K562 (cell line): ENCODE measurements around the gene CTXN1. TPM values are rescaled to one million over a fixed set of nuclear protein-coding genes. Genes with fewer than 3 reads are reported as not detected.

ENCODE experiments used
- BCOR ChIP-seq: fragments of 450-650 bp; IDR thresholded peaks from 2 replicates; pipeline ENCODE4 v1.6.1; 2016
- CBX1 ChIP-seq: sonication (generic); IDR thresholded peaks from 2 replicates; pipeline ENCODE4 v1.6.1; 2016; ENCODE audit warnings: antibody characterized with exemption, low read depth, mild to moderate bottlenecking
- CEBPG ChIP-seq, 3 experiments: fragments of 200-800 bp in 1 of 3; sonication (Bioruptor generic) in 1 of 3; sonication (generic) in 1 of 3; formaldehyde crosslinking in 1 of 3; IDR thresholded peaks in 2 of 3; conservative IDR thresholded peaks in 1 of 3; 2 replicates each; pipeline versions ENCODE4 v1.6.1 to v1.8.0; 2016 to 2022; ENCODE audit warnings: missing compliant biosample characterization in 2 of 3, missing genetic modification characterization in 2 of 3, mild to moderate bottlenecking in 1 of 3, missing genetic modification reagents in 1 of 3
- CTCFL ChIP-seq: IDR thresholded peaks from 2 replicates; pipeline ENCODE4 v1.6.1; 2011; ENCODE audit warnings: borderline replicate concordance, low read depth, mild to moderate bottlenecking, moderate library complexity, low read length; ENCODE audit not compliant: insufficient read depth, poor library complexity, severe bottlenecking
- GTF2E2 ChIP-seq: fragments of 200-800 bp; sonication (Bioruptor generic); IDR thresholded peaks from 2 replicates; pipeline ENCODE4 v1.6.1; 2016; ENCODE audit warnings: missing genetic modification characterization, missing compliant biosample characterization
- HMGN3 ChIP-seq: IDR thresholded peaks from 2 replicates; pipeline ENCODE4 v1.6.1; 2011; ENCODE audit warnings: borderline replicate concordance, low read depth, mild to moderate bottlenecking, mixed read lengths, low read length; ENCODE audit not compliant: insufficient read length; ENCODE audit errors: extremely low read depth
- HNRNPH1 ChIP-seq: fragments of 200-400 bp; formaldehyde crosslinking; optimal IDR thresholded peaks from 2 replicates; pipeline ENCODE3; 2017; ENCODE audit warnings: low read depth, mild to moderate bottlenecking, low read length, moderate library complexity
- KDM4B ChIP-seq, 2 experiments: fragments of 450-650 bp in 1 of 2; sonication (generic) in 1 of 2; IDR thresholded peaks; 2 replicates each; pipeline ENCODE4 v1.6.1; 2016 to 2017; ENCODE audit warnings: borderline replicate concordance in 2 of 2, antibody characterized with exemption in 1 of 2, low read depth in 1 of 2, mild to moderate bottlenecking in 1 of 2
- RBFOX2 ChIP-seq: fragments of 200-400 bp; formaldehyde crosslinking; IDR thresholded peaks from 2 replicates; pipeline ENCODE4 v1.6.1; 2017; ENCODE audit warnings: low read depth, mild to moderate bottlenecking, low read length, moderate library complexity
- RCOR1 ChIP-seq, 2 experiments: IDR thresholded peaks; 2 replicates each; pipeline ENCODE4 v1.6.1; 2012; ENCODE audit warnings: low read depth in 2 of 2, low read length in 2 of 2, borderline replicate concordance in 1 of 2, improper control_type of control experiment in 1 of 2
- SMARCA5 ChIP-seq: fragments of 450-650 bp; IDR thresholded peaks from 2 replicates; pipeline ENCODE4 v1.6.1; 2016
- TCF3 ChIP-seq: sonication (generic); formaldehyde crosslinking; IDR thresholded peaks from 2 replicates; pipeline ENCODE4 v1.4.0; 2020; ENCODE audit warnings: mild to moderate bottlenecking, missing genetic modification reagents
- YY1 ChIP-seq, 3 experiments: IDR thresholded peaks; 2 replicates each; pipeline ENCODE4 v1.6.1; 2011; ENCODE audit warnings: low read length in 2 of 3, mild to moderate bottlenecking in 2 of 3, moderate library complexity in 2 of 3, borderline replicate concordance in 1 of 3, control low read depth in 1 of 3, low read depth in 1 of 3; ENCODE audit not compliant: insufficient read depth in 3 of 3, insufficient replicate concordance in 2 of 3, control insufficient read depth in 1 of 3, insufficient read length in 1 of 3; ENCODE audit errors: extremely low read depth in 1 of 3
- ZNF318 ChIP-seq, 2 experiments: fragments of 450-650 bp; IDR thresholded peaks; 2 replicates each; pipeline ENCODE4 v1.6.1; 2016; ENCODE audit warnings: mild to moderate bottlenecking in 2 of 2, borderline replicate concordance in 1 of 2, low read depth in 1 of 2, moderate library complexity in 1 of 2
- ZNF766 ChIP-seq: fragments of 200-800 bp; sonication (Bioruptor generic); conservative IDR thresholded peaks from 2 replicates; pipeline ENCODE4 v1.6.1; 2016; ENCODE audit warnings: missing genetic modification characterization, missing compliant biosample characterization
- polyA plus RNA-seq, 8 experiments: library from polyadenylated mRNA; depleted of rRNA in 4 of 8; stranded (reverse) in 5 of 8; unstranded in 3 of 8; fragments of >200 nt; fragmentation: Nextera tagmentation in 2 of 8; fragmentation: Illumina TruSeq in 1 of 8; extraction: Ambion mirVana in 2 of 8; extraction: Trizol in 1 of 8; gene quantifications; 2 replicates each; pipeline versions ENCODE4 v1.2.1 to v1.2.3, GENCODE V29; 2011 to 2014; ENCODE audit warnings: inconsistent platforms in 1 of 8, missing spikeins in 1 of 8
- total RNA-seq, 7 experiments: library from RNA; depleted of rRNA in 6 of 7; stranded (reverse); fragments of >200 nt in 6 of 7; fragmentation: Illumina TruSeq in 2 of 7; extraction: Trizol in 2 of 7; gene quantifications; 2 replicates each; pipeline versions ENCODE4 v1.2.1 to v1.2.3, GENCODE V29; 2011 to 2021; ENCODE audit warnings: low replicate concordance in 1 of 7

The CTXN1 gene
- total and polyA plus RNA-seq, 9 of the 15 experiments (the other 6 are each of a cell fraction or from before 2014, with no cell fraction given), result 0.15 to 37.4 (median 1.8) TPM; not detected in 2

GRCh38 chr19:7888145-7888825, 37.6 kb downstream of the CTXN1 start, which contains the start of gene LRRC8E (continued):
- TF ChIP-seq HNRNPH1 (no peak), RCOR1 (IDR thresholded peaks at IDR 0.05; ENCODE audit: borderline replicate concordance in 1 of 2, low read depth in 2 of 2, low read length in 2 of 2) (no peak), SMARCA5 (no peak), YY1 (IDR thresholded peaks at IDR 0.05; ENCODE audit: borderline replicate concordance in 1 of 3, control insufficient read depth in 1 of 3, extremely low read depth in 1 of 3, insufficient read depth in 3 of 3, insufficient read length in 1 of 3, insufficient replicate concordance in 2 of 3, low read depth in 1 of 3, low read length in 2 of 3) (no peak), CTCFL (peak; percentile 5), TCF3 (0 out of 2 replicates have a peak, but pooled peaks have one; percentile 6), HMGN3 (peak; percentile 44), CEBPG (CRISPR knock-in tag; IDR thresholded peaks at IDR 0.05) (no peak), CEBPG (tag; conservative IDR thresholded peaks at IDR 0.05 in 1 of 2, IDR thresholded peaks at IDR 0.05 in 1 of 2) (no peak), ZNF766 (CRISPR knock-in tag) (no peak), GTF2E2 (tag) (no peak), CBX1 (no peak), KDM4B (IDR thresholded peaks at IDR 0.05; ENCODE audit: borderline replicate concordance in 2 of 2, low read depth in 1 of 2) (no peak), RBFOX2 (peak; percentile 80), BCOR (no peak), ZNF318 (IDR thresholded peaks at IDR 0.05; ENCODE audit: borderline replicate concordance in 1 of 2, low read depth in 1 of 2) (no peak)
